ENCODE results near the gene MTLN. TPM values are rescaled to one million over a fixed set of nuclear protein-coding genes. Genes with fewer than 3 reads are reported as not detected.

MTLN gene
- total RNA-seq, 1 donor from 2014 or later, result 17.3 TPM

DNA sequence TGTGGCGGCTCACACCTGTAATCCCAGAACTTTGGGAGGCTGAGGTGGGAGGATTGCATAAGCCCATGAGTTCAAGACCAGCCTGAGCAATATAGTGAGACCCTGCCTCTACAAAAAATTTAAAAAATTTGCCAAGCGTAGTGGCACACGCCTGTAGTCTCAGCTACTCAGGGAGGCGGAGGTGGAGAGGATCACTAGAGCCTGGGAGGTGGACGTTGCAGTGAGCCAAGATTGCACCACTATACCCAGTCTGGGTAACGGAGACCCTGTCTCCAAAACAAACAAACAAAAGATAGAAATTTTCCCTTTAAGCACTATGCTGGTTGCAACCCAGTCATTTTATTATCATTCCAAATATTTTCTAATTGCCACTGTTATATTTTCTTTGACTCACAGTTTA is 39.8 kb downstream of the MTLN start:
- Mint-ChIP-seq H3K4me1 (ENCODE audit: low read depth) (peaks cover 10% of the 10 kb centered on the region), H3K36me3 (ENCODE audit: low read depth) (peaks cover 3% of the 10 kb centered on the region), H3K4me3 (ENCODE audit: unreplicated experiment) (no peak overlapping the region), H3K27me3 (ENCODE audit: low read depth) (no peaks in the 10 kb centered on the region), H3K27ac (ENCODE audit: unreplicated experiment) (no peak overlapping the region), H3K9me3 (ENCODE audit: low read depth) (no peaks in the 10 kb centered on the region)
- DNase-seq (ENCODE audit: low spot score), result no peak
- TF ChIP-seq, protein P1, sequence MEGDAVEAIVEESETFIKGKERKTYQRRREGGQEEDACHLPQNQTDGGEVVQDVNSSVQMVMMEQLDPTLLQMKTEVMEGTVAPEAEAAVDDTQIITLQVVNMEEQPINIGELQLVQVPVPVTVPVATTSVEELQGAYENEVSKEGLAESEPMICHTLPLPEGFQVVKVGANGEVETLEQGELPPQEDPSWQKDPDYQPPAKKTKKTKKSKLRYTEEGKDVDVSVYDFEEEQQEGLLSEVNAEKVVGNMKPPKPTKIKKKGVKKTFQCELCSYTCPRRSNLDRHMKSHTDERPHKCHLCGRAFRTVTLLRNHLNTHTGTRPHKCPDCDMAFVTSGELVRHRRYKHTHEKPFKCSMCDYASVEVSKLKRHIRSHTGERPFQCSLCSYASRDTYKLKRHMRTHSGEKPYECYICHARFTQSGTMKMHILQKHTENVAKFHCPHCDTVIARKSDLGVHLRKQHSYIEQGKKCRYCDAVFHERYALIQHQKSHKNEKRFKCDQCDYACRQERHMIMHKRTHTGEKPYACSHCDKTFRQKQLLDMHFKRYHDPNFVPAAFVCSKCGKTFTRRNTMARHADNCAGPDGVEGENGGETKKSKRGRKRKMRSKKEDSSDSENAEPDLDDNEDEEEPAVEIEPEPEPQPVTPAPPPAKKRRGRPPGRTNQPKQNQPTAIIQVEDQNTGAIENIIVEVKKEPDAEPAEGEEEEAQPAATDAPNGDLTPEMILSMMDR (IDR thresholded peaks at IDR 0.05), result no peak

DNA sequence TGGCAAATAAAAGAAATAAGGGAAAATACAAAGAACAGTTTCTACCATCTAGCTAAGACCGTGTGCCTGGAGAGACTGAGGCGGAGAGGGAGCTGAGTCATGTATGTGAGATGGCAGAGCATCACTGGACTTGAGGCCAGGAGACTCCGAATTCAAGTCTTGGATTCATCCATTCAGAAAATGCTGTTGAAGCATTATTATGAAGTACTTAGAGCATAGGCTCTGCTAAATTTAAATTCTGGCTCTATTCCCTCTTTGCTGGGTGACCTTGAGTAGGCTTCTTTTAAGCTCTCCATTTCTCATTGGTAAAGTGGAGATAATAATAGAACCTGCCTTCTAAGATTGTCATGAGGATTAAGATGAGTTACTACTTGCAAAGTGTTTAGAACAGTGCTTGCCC is 42.2 kb downstream of the MTLN start:
- H3K36me3 Mint-ChIP-seq (ENCODE audit: low read depth), result peaks cover 3% of the 10 kb centered on the region
- TF ChIP-seq, protein P1 (IDR thresholded peaks at IDR 0.05), result no peak
- H3K9me3 Mint-ChIP-seq (ENCODE audit: low read depth), result no peaks in the 10 kb centered on the region
- H3K27ac Mint-ChIP-seq (ENCODE audit: unreplicated experiment), result no peak overlapping the region
- H3K27me3 Mint-ChIP-seq (ENCODE audit: low read depth), result no peaks in the 10 kb centered on the region
- peaks cover 15% of the 10 kb centered on the region for H3K4me1 Mint-ChIP-seq (ENCODE audit: low read depth)
- no peak for DNase-seq (ENCODE audit: low spot score)
- no peak overlapping the region for H3K4me3 Mint-ChIP-seq (ENCODE audit: unreplicated experiment)

DNA sequence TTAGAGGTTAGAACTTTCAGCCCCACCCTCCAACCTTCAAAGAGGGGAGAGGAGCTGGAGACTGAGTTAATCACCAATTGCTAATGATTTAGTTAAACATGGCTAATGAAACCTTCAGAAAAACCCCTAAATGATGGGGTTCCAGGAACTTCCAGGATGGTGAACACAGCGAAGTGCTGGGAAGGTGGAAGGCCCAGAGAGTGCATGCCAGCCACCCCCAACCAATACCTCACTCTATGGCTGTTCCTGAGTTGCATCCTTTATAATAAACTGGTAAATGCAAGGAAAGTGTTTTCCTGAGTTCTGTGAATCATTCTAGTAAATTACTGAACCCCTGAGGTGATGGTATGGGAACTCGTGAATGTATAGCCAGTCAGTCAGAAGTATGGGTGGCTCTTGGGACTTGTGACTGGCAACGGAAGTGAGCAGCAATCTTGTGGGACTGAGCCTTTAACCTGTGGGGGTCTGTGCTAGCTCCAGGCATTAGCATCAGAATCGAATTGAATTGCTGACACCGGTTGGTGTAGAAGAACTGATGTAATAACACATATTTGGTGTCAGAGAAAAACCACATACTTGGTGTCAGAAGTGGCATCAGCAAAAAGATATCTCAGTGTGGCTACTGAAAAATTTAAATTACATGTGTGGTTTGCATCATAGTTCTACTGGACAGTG is 44.9 kb downstream of the MTLN start:
- TF ChIP-seq, protein P1 (IDR thresholded peaks at IDR 0.05), result no peak
- no peaks in the 10 kb centered on the region for H3K9me3 Mint-ChIP-seq (ENCODE audit: low read depth)
- DNase-seq (ENCODE audit: low spot score), result no peak
- H3K27ac Mint-ChIP-seq (ENCODE audit: unreplicated experiment), result peak overlapping the region; percentile 63
- no peak overlapping the region for H3K4me3 Mint-ChIP-seq (ENCODE audit: unreplicated experiment)
- no peaks in the 10 kb centered on the region for H3K27me3 Mint-ChIP-seq (ENCODE audit: low read depth)
- peaks cover 4% of the 10 kb centered on the region for H3K36me3 Mint-ChIP-seq (ENCODE audit: low read depth)
- H3K4me1 Mint-ChIP-seq (ENCODE audit: low read depth), result peaks cover 8% of the 10 kb centered on the region

DNA sequence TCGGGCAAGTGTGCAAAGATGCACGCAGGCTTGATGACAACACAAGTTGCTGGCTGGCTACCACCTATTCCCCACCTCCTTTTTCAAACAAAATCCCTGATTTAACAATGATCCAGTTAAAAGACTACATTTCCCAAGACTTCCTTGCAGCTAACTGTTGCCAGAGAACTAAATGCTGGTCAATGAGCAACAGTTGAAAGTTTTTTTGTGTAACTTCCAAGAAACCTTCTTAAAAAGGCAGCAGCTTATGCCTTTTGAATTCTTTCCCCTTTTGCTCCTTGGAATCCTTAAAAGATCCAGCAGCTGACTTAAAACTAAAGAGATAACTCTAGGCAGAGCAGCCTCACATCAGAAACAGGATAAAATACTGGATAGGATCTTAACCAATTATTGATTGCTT is 46.1 kb downstream of the MTLN start:
- Mint-ChIP-seq H3K27me3 (ENCODE audit: low read depth) (no peaks in the 10 kb centered on the region), H3K9me3 (ENCODE audit: low read depth) (no peaks in the 10 kb centered on the region), H3K4me3 (ENCODE audit: unreplicated experiment) (no peak overlapping the region), H3K27ac (ENCODE audit: unreplicated experiment) (no peak overlapping the region), H3K36me3 (ENCODE audit: low read depth) (peaks cover 6% of the 10 kb centered on the region), H3K4me1 (ENCODE audit: low read depth) (peaks cover 8% of the 10 kb centered on the region)
- DNase-seq (ENCODE audit: low spot score), result no peak
- TF ChIP-seq, protein P1 (IDR thresholded peaks at IDR 0.05), result no peak

Other genes starting within 250 kb of the MTLN start
- gene MALL, start 96.7 kb downstream of the MTLN start, total RNA-seq, result 0.60 to 0.85 TPM (median 0.82 TPM) in 3 replicates
- 2.6 to 4.8 TPM (median 3.3 TPM) in 3 replicates for gene NPHP1, start 7.5 kb downstream of the MTLN start, total RNA-seq

Data from chondrocyte (in vitro differentiated cells).